Mammary epithelial cell (primary cell): ENCODE measurements around the gene P2RX3.

ENCODE experiments used
- CTCF ChIP-seq, 2 donors: IDR thresholded peaks in 1 of 2; conservative IDR thresholded peaks in 1 of 2; 2 replicates each; pipeline ENCODE4 v1.5.1; 2011 to 2012; ENCODE audit warnings: inconsistent platforms in 2 of 2, low read length in 2 of 2, mild to moderate bottlenecking in 2 of 2, control low read depth in 1 of 2, low read depth in 1 of 2; ENCODE audit not compliant: insufficient read depth in 1 of 2; ENCODE audit errors: extremely low read depth in 1 of 2
- EZH2 ChIP-seq: IDR thresholded peaks from 2 replicates; pipeline ENCODE4 v1.6.1; 2012; ENCODE audit warnings: low read length, inconsistent platforms, borderline replicate concordance

- TF ChIP-seq CTCF (conservative IDR thresholded peaks at IDR 0.05 in 1 of 2, IDR thresholded peaks at IDR 0.05 in 1 of 2; ENCODE audit: extremely low read depth in 1 of 2, insufficient read depth in 1 of 2, low read depth in 1 of 2, low read length in 2 of 2) (no peak), EZH2 (no peak)
Observed at GRCh38 chr11:57323855-57324153, 14.3 kb upstream of the P2RX3 start.
